ENCODE measurements around the gene XPNPEP1. TPM values are rescaled to one million over a fixed set of nuclear protein-coding genes. Genes with fewer than 3 reads are reported as not detected.
A peak's percentile ranks its signal among the peaks of the same experiment; 100 is the strongest.

Gene XPNPEP1
- total and polyA plus RNA-seq, 5 donors from 2014 or later = 14.9 to 52.4 (median 18.5) TPM

DNA sequence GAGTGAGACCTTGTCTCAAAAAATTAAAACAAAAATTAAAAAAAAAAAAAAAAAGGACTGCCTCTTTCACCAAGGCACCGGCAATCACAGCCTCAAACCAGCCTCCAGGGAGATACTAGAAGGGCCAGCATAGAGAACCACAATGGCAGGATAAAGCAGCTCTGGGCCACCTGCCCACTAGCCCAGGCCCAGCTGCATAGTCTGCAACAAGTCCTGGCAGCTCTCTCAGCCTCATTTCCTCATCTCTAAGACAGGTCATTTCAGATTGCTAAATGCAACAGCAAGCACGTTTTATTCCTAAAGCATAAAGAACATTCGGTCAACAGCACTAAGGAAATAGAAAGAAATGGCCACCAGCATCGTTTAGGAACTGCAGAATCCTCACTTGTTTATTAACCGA is 28.8 kb downstream of the XPNPEP1 start:
- Histone ChIP-seq H3K27ac (ENCODE audit: insufficient read depth, low read length, poor library complexity, severe bottlenecking) (no peak overlapping the region), H3K9me3 (ENCODE audit: control insufficient read depth in 2 of 2, low read length in 2 of 2) (no peaks in the 10 kb centered on the region), H3K4me3 (ENCODE audit: low read depth, low read length) (no peak overlapping the region), H3K27me3 (ENCODE audit: control insufficient read depth, insufficient read depth, low read length) (no peaks in the 10 kb centered on the region), H3K4me1 (ENCODE audit: control insufficient read depth, insufficient read depth, low read length, poor library complexity, severe bottlenecking) (no peaks in the 10 kb centered on the region), H3K36me3 (ENCODE audit: control insufficient read depth, insufficient read depth, low read length) (peaks cover 26% of the 10 kb centered on the region)
- no peak overlapping the region for H3K4me3 Mint-ChIP-seq
- no peak for DNase-seq
- H3K27me3 Mint-ChIP-seq = no peaks in the 10 kb centered on the region
- H3K4me1 Mint-ChIP-seq = peaks cover 5 to 28% (median 25%) of the 10 kb centered on the region in 4 donors
- H3K36me3 Mint-ChIP-seq = peaks cover 32% of the 10 kb centered on the region
- H3K9me3 Mint-ChIP-seq = no peaks in the 10 kb centered on the region
- no peak for ATAC-seq (ENCODE audit: low read depth in 2 of 2)
- H3K27ac Mint-ChIP-seq = no peak overlapping the region

DNA sequence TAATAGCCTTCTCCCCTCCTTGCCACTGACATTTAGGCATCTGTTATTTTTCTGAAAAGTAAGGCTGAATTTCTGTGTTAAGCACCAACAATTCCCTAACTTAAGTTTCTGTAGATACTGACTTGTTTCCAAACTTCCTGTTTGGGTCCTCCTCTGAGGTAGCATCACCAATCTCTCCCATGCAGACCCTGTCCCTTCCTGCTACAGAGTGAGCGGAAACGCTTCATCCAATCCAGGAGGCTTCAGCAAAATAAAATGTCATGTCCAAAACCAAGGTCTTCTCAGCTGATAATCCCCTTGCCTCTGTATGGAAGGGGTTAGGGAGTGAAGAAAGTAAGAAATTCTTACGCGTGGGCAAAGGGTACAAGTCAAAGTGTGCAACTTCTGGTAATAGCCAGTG is 29.9 kb downstream of the XPNPEP1 start:
- Histone ChIP-seq H3K27me3 (ENCODE audit: control insufficient read depth, insufficient read depth, low read length) (no peaks in the 10 kb centered on the region), H3K4me3 (ENCODE audit: low read depth, low read length) (no peak overlapping the region), H3K9me3 (ENCODE audit: control insufficient read depth in 2 of 2, low read length in 2 of 2) (no peaks in the 10 kb centered on the region), H3K36me3 (ENCODE audit: control insufficient read depth, insufficient read depth, low read length) (peaks cover 23% of the 10 kb centered on the region), H3K27ac (ENCODE audit: insufficient read depth, low read length, poor library complexity, severe bottlenecking) (no peak overlapping the region), H3K4me1 (ENCODE audit: control insufficient read depth, insufficient read depth, low read length, poor library complexity, severe bottlenecking) (no peaks in the 10 kb centered on the region)
- H3K4me1 Mint-ChIP-seq = peaks cover 5 to 23% (median 22%) of the 10 kb centered on the region in 4 donors
- no peak for ATAC-seq (ENCODE audit: low read depth in 2 of 2)
- peaks cover 34% of the 10 kb centered on the region for H3K36me3 Mint-ChIP-seq
- no peak for DNase-seq
- peak overlapping the region in 1 of 3 donors; percentile 78 for H3K27ac Mint-ChIP-seq
- no peaks in the 10 kb centered on the region for H3K27me3 Mint-ChIP-seq
- no peaks in the 10 kb centered on the region for H3K9me3 Mint-ChIP-seq
- no peak overlapping the region for H3K4me3 Mint-ChIP-seq

DNA sequence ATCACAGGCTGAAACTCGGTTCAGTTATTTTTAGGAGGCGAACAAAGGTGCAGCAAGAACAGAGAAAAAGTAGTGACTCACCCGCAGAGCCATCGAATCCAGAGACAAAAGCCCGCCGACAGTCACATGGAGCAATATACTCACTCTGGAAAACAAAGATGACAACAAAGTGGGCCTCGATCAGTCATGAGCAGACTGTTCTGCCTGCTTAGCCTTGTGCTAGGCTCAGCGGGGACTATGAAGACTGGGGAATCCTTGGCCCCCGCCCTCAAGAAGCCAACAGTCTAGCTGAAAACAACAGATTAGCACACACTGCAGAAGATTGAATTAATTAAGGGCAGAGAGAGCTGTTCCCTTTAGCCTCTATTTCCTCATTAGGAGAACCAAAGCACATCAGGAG is 30.4 kb downstream of the XPNPEP1 start:
- H3K27me3 ChIP-seq (ENCODE audit: control insufficient read depth, insufficient read depth, low read length) = no peaks in the 10 kb centered on the region
- no peaks in the 10 kb centered on the region for H3K9me3 ChIP-seq (ENCODE audit: control insufficient read depth in 2 of 2, low read length in 2 of 2)
- H3K27me3 Mint-ChIP-seq = no peaks in the 10 kb centered on the region
- no peaks in the 10 kb centered on the region for H3K9me3 Mint-ChIP-seq
- no peak overlapping the region for H3K4me3 ChIP-seq (ENCODE audit: low read depth, low read length)
- peaks cover 34% of the 10 kb centered on the region for H3K36me3 Mint-ChIP-seq
- DNase-seq = no peak
- H3K4me3 Mint-ChIP-seq = no peak overlapping the region
- peaks cover 28% of the 10 kb centered on the region for H3K36me3 ChIP-seq (ENCODE audit: control insufficient read depth, insufficient read depth, low read length)
- ATAC-seq (ENCODE audit: low read depth in 2 of 2) = no peak
- H3K27ac Mint-ChIP-seq = peak overlapping the region in 2 of 3 donors; percentile 13 to 78
- no peaks in the 10 kb centered on the region for H3K4me1 ChIP-seq (ENCODE audit: control insufficient read depth, insufficient read depth, low read length, poor library complexity, severe bottlenecking)
- peaks cover 5 to 23% (median 18%) of the 10 kb centered on the region in 4 donors for H3K4me1 Mint-ChIP-seq
- no peak overlapping the region for H3K27ac ChIP-seq (ENCODE audit: insufficient read depth, low read length, poor library complexity, severe bottlenecking)

DNA sequence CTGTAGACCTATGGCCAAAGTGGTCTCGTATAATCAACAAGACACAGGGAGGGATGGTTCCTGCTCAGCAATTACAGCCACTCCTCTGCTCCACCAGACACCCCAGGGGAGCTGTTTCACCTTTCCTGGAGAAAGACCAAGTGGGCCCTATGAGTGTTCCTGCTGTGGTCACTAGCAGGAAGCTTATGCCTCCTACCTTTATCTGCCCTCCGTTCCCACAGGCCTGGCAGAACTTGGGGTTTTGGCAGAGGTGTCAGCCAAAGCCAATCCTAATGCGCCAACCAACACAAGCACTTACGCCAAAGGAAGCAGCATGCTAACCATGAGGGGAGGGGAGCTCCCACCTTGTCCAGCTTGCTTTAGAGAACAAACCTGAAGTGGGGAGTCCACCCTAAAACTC is 31.2 kb downstream of the XPNPEP1 start:
- peaks cover 5 to 23% (median 18%) of the 10 kb centered on the region in 4 donors for H3K4me1 Mint-ChIP-seq
- ATAC-seq (ENCODE audit: low read depth in 2 of 2) (no peak), DNase-seq (no peak)
- H3K36me3 ChIP-seq (ENCODE audit: control insufficient read depth, insufficient read depth, low read length) = peaks cover 33% of the 10 kb centered on the region
- H3K4me3 ChIP-seq (ENCODE audit: low read depth, low read length) = no peak overlapping the region
- peaks cover 37% of the 10 kb centered on the region for H3K36me3 Mint-ChIP-seq
- H3K27ac ChIP-seq (ENCODE audit: insufficient read depth, low read length, poor library complexity, severe bottlenecking) = no peak overlapping the region
- H3K27ac Mint-ChIP-seq = no peak overlapping the region
- H3K27me3 ChIP-seq (ENCODE audit: control insufficient read depth, insufficient read depth, low read length) = no peaks in the 10 kb centered on the region
- H3K9me3 ChIP-seq (ENCODE audit: control insufficient read depth in 2 of 2, low read length in 2 of 2) = no peaks in the 10 kb centered on the region
- H3K9me3 Mint-ChIP-seq = no peaks in the 10 kb centered on the region
- no peaks in the 10 kb centered on the region for H3K4me1 ChIP-seq (ENCODE audit: control insufficient read depth, insufficient read depth, low read length, poor library complexity, severe bottlenecking)
- H3K4me3 Mint-ChIP-seq = no peak overlapping the region
- H3K27me3 Mint-ChIP-seq = no peaks in the 10 kb centered on the region

DNA sequence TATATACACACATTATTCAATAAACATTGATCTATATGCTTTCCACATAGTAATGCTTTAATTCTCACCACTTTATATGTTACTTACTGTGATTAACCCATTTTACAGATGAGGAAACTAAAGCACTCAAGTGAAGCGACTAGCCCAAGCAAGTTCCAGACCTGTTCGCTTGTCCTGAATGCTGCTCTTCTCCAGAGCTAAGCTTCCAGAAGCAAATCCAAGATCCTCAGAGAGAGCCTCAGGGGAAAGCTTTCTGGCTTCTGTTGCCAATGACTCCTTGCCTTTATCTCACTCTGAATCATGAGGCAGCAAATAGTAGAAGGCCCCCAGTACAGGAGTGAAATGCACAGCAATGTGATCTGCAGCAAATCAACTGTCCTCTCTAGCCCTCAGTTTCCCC is 32.2 kb downstream of the XPNPEP1 start:
- H3K4me1 ChIP-seq (ENCODE audit: control insufficient read depth, insufficient read depth, low read length, poor library complexity, severe bottlenecking) = no peaks in the 10 kb centered on the region

DNA sequence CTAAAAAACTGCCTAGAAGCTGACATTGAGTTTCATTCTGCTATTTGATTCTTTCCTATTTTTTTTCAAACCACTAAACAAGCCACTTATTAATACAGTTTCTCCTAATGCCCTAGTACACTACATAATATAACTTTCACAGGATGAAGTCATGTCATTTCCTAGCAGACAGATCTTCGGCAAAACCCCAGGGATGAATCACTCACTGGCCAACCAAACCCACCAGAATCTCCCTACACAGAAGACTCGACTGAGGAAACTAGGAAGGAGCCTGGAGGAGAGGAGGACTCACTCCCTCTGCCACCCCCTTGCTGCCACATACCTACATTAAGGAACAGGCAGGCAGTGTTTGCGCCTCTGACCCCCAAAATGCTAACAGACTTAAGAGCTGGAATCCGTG is 33.4 kb downstream of the XPNPEP1 start:
- ATAC-seq (ENCODE audit: low read depth in 2 of 2) (no peak), DNase-seq (no peak)
- Mint-ChIP-seq H3K36me3 (peaks cover 48% of the 10 kb centered on the region), H3K4me3 (no peak overlapping the region), H3K4me1 (peaks cover 5 to 14% (median 8%) of the 10 kb centered on the region in 4 donors), H3K27ac (peak overlapping the region in 2 of 3 donors; percentile 15 to 50), H3K9me3 (no peaks in the 10 kb centered on the region), H3K27me3 (no peaks in the 10 kb centered on the region)
- Histone ChIP-seq H3K4me3 (ENCODE audit: low read depth, low read length) (no peak overlapping the region), H3K4me1 (ENCODE audit: control insufficient read depth, insufficient read depth, low read length, poor library complexity, severe bottlenecking) (no peaks in the 10 kb centered on the region), H3K27me3 (ENCODE audit: control insufficient read depth, insufficient read depth, low read length) (no peaks in the 10 kb centered on the region), H3K36me3 (ENCODE audit: control insufficient read depth, insufficient read depth, low read length) (peaks cover 43% of the 10 kb centered on the region), H3K27ac (ENCODE audit: insufficient read depth, low read length, poor library complexity, severe bottlenecking) (no peak overlapping the region), H3K9me3 (ENCODE audit: control insufficient read depth in 2 of 2, low read length in 2 of 2) (no peaks in the 10 kb centered on the region)

More for the DNA sequence above, 32.2 kb downstream of the XPNPEP1 start:
- peaks cover 35% of the 10 kb centered on the region for H3K36me3 ChIP-seq (ENCODE audit: control insufficient read depth, insufficient read depth, low read length)
- no peak overlapping the region for H3K27ac ChIP-seq (ENCODE audit: insufficient read depth, low read length, poor library complexity, severe bottlenecking)
- Mint-ChIP-seq H3K4me1 (peaks cover 5 to 21% (median 14%) of the 10 kb centered on the region in 4 donors), H3K27ac (peak overlapping the region in 1 of 3 donors; percentile 40), H3K36me3 (peaks cover 39% of the 10 kb centered on the region), H3K27me3 (no peaks in the 10 kb centered on the region), H3K9me3 (no peaks in the 10 kb centered on the region), H3K4me3 (no peak overlapping the region)
- H3K9me3 ChIP-seq (ENCODE audit: control insufficient read depth in 2 of 2, low read length in 2 of 2) = no peaks in the 10 kb centered on the region
- DNase-seq = no peak
- H3K27me3 ChIP-seq (ENCODE audit: control insufficient read depth, insufficient read depth, low read length) = no peaks in the 10 kb centered on the region
- no peak for ATAC-seq (ENCODE audit: low read depth in 2 of 2)
- no peak overlapping the region for H3K4me3 ChIP-seq (ENCODE audit: low read depth, low read length)

DNA sequence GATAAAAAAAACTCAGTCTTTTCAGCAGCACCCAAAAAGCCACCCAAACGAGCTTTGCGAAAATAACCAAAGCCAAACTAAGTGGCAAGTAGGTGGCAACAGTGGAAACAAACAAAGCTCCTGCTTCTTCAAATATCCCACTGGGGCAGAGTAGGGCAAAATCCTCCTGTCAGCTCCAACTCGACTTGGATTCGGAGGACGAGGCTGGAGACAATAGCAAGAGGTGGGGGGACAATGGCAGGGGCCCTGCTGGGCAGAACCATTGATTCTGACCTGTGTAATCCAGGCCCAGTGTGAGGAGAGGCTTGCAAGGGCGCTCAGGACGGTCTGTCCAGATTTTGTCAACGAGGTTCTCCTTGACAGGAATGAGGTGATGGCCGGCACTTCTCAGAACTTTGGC is 35.5 kb downstream of the XPNPEP1 start:
- DNase-seq (no peak), ATAC-seq (ENCODE audit: low read depth in 2 of 2) (no peak)
- H3K4me1 ChIP-seq (ENCODE audit: control insufficient read depth, insufficient read depth, low read length, poor library complexity, severe bottlenecking) = no peaks in the 10 kb centered on the region
- peaks cover 50% of the 10 kb centered on the region for H3K36me3 ChIP-seq (ENCODE audit: control insufficient read depth, insufficient read depth, low read length)
- H3K4me1 Mint-ChIP-seq = peaks cover 2 to 9% (median 5%) of the 10 kb centered on the region in 4 donors
- H3K27ac ChIP-seq (ENCODE audit: insufficient read depth, low read length, poor library complexity, severe bottlenecking) = no peak overlapping the region
- no peak overlapping the region for H3K4me3 ChIP-seq (ENCODE audit: low read depth, low read length)
- H3K27ac Mint-ChIP-seq = peak overlapping the region in 1 of 3 donors; percentile 58
- no peaks in the 10 kb centered on the region for H3K27me3 ChIP-seq (ENCODE audit: control insufficient read depth, insufficient read depth, low read length)
- H3K27me3 Mint-ChIP-seq = no peaks in the 10 kb centered on the region
- H3K9me3 Mint-ChIP-seq = no peaks in the 10 kb centered on the region
- no peak overlapping the region for H3K4me3 Mint-ChIP-seq
- peaks cover 54% of the 10 kb centered on the region for H3K36me3 Mint-ChIP-seq
- no peaks in the 10 kb centered on the region for H3K9me3 ChIP-seq (ENCODE audit: control insufficient read depth in 2 of 2, low read length in 2 of 2)

DNA sequence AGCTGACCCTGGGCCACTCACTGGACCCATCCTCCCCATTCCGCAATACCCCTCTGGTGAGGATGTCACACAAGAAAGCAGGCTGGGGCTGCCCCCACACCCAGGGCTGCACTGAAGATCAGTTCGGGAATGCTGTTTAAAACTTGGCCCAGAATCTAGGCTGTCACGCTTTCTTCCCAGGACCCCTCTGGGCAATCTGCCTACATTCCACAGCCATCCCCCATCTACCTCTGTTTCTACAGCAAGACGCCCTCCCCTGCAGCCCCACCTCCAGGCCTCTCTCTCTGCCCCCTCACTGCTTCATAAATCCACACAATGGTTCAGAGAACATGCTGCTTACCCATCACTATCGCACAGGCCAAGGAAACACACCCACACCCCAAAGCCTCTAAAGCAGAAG is 36.1 kb downstream of the XPNPEP1 start:
- Mint-ChIP-seq H3K27ac (peak overlapping the region in 2 of 3 donors; percentile 10 to 58), H3K36me3 (peaks cover 57% of the 10 kb centered on the region), H3K4me3 (no peak overlapping the region), H3K4me1 (peaks cover 2 to 9% (median 3%) of the 10 kb centered on the region in 4 donors), H3K9me3 (no peaks in the 10 kb centered on the region), H3K27me3 (no peaks in the 10 kb centered on the region)
- no peak overlapping the region for H3K4me3 ChIP-seq (ENCODE audit: low read depth, low read length)
- H3K27ac ChIP-seq (ENCODE audit: insufficient read depth, low read length, poor library complexity, severe bottlenecking) = no peak overlapping the region
- no peaks in the 10 kb centered on the region for H3K27me3 ChIP-seq (ENCODE audit: control insufficient read depth, insufficient read depth, low read length)
- H3K9me3 ChIP-seq (ENCODE audit: control insufficient read depth in 2 of 2, low read length in 2 of 2) = no peaks in the 10 kb centered on the region
- no peak for ATAC-seq (ENCODE audit: low read depth in 2 of 2)
- no peaks in the 10 kb centered on the region for H3K4me1 ChIP-seq (ENCODE audit: control insufficient read depth, insufficient read depth, low read length, poor library complexity, severe bottlenecking)
- peaks cover 54% of the 10 kb centered on the region for H3K36me3 ChIP-seq (ENCODE audit: control insufficient read depth, insufficient read depth, low read length)
- no peak for DNase-seq

Measured in CD4-positive, CD25-positive, alpha-beta regulatory T cell (primary cell).